LNCAP (cell line): ENCODE measurements around the gene MYL3.

ENCODE experiments used
- TF ChIP-seq, protein P1 (sequence below): fragments of 450-650 bp; IDR thresholded peaks from 2 replicates; pipeline ENCODE4 v1.5.1; 2017; ENCODE audit warnings: mild to moderate bottlenecking

MYL3 gene

DNA sequence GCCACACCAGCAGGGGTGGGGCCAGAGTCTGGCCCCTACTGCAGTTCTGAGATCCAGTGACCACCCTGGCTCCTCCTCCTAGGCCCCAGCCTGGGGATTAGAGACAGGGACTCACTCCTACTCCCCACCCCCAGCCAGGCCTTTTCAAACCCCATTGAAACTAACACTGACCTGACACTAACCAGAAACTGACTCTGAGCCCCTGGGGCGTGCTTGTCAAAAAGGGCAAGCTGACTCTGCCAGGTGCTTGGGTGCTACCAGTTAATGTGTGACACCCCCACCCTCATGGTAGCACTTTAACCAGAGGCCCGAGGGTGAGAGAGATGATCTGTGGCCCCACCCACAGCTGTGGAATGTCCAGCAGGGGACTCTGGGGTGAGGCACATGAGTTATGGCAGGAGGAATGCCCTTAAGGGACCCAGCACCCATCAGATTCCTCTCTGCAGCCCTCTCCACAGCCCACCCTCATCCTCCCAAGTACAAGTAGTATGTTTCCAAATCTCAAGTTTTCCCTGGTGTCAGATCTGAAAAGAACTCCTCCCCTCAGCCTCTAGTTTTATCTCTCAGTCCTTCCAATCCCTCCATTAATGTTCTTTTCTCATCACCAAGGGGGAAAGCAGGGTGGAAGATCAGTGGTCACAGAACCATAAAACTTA lies 15.7 kb upstream of the MYL3 start:
- TF ChIP-seq, protein P1, sequence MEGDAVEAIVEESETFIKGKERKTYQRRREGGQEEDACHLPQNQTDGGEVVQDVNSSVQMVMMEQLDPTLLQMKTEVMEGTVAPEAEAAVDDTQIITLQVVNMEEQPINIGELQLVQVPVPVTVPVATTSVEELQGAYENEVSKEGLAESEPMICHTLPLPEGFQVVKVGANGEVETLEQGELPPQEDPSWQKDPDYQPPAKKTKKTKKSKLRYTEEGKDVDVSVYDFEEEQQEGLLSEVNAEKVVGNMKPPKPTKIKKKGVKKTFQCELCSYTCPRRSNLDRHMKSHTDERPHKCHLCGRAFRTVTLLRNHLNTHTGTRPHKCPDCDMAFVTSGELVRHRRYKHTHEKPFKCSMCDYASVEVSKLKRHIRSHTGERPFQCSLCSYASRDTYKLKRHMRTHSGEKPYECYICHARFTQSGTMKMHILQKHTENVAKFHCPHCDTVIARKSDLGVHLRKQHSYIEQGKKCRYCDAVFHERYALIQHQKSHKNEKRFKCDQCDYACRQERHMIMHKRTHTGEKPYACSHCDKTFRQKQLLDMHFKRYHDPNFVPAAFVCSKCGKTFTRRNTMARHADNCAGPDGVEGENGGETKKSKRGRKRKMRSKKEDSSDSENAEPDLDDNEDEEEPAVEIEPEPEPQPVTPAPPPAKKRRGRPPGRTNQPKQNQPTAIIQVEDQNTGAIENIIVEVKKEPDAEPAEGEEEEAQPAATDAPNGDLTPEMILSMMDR, result no peak

DNA sequence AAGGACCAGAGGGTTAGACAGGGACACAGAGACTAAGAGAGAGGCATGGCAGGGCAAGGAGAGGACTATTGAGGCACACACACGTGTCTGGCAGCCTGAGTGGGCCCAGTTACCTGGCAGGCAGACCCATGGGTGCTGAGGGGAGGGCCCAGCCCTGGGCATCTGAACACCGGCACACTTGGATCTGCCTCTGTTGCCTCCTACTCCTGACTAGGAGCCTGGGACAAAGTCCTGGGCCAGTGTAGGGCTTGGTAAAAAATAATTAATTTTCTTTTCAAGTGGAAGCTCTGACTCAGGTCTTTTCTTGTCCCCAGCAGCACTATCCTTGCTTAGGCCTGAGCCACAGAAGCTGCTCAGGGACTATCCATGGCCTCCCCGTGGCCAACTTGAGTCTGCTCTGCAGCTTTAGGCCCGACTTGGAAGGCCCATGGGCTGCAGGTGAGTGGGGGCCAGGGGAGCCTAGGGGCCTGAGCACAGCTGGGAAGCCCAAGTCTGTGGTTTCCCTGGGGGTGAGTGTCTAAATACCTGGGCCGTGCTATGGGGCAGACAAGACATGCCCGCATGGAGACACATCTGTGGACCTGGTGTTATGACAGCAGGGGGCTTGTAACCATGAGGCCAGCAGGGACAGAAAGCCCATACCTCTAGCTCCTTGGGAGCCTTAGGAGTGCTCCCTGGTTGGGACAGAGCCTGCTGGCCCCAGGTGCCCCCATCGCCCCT lies 14.3 kb upstream of the MYL3 start, which contains the start of gene PTH1R:
Gene PTH1R (plus strand): TSS at position 316 of the 720 bp plus-strand sequence. CDS start 5,839 bp downstream, outside the sequence.
- TF ChIP-seq, protein P1, result no peak

DNA sequence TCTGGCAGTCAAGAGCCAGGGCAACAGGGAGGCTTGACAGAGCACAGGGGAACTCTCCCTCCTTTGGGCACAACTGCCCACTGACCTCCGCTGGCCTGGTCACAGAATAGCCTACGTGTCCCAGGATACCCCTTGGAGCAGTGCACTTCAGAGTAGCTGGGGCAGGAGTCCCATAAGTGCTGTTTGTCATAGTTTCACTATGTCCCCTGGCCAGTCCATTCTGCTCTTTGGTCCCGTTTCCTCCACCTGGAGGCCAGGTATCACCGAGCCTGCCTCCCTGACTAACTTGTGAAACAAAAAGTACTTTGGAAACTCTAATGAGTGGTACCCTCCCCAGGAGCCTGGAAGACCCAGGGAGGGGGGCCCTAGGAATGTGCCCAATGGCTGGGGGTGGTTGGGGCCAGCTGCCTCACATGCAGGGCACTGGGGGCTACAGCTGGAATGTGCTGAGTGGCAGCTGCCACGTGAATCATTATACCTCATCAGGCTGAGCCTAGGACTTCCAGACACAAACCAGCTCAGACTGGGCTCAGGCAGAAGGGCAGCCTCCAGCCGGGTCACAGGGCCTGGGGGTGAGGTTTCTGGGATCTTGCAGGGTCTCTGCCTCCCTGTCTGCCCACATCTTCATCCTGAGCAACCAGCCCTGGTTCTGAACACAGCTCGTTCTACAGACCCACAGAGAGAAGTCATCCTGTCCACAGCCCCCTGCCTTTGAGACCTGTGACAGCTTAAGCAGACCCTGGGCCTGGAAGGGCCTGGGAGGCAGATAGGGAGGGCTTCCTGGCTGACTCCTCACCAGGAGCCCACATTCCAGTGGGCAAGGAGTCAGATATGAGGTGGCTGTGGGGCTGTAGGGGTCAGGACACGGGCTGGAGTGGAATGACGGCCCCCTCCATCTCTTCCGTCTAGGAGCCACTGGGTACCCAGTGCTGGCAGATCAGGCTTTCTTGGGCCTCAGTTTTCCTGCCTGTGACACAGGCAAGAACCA lies 13.4 kb upstream of the MYL3 start:
- TF ChIP-seq, protein P1, result no peak

DNA sequence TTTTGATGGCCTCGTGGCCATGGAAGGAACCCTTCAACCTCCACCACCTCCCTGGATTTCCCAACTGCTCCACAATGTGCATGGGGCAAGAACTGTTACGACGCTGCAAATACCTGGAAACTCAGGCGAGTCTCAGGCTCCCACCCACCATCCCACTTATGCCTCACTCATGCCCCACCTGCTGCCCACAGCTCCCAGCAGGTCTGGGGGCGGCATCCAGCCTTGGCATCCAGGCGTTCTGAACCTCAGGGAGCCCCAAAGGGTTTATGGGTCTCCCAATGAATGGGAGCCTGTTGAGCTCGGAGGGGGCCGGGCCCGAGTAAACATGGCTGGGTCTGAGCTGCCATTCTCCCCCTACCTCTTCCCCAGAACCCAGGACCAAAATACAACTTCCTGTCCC lies 12.3 kb upstream of the MYL3 start:
- TF ChIP-seq, protein P1, result no peak

DNA sequence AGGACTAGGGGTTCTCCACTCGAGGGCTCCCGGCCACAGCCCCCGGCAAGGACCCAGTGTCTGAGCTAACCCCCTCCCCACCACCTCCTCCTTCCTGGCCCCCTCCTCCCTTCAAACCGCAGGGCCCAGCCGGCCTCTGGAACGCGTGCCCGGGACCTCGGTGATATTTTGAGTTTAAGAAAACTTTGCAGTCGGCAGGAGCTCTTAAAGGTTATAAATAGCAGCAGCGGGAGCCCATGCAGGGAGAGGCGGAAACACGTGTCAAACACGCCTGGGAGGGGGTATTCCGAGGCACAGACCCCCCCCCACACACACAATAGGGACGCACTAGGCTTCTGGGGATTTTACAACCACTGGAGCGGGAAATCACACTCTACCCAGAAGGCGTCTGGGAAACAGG lies 11.2 kb upstream of the MYL3 start:
- TF ChIP-seq, protein P1, result no peak

DNA sequence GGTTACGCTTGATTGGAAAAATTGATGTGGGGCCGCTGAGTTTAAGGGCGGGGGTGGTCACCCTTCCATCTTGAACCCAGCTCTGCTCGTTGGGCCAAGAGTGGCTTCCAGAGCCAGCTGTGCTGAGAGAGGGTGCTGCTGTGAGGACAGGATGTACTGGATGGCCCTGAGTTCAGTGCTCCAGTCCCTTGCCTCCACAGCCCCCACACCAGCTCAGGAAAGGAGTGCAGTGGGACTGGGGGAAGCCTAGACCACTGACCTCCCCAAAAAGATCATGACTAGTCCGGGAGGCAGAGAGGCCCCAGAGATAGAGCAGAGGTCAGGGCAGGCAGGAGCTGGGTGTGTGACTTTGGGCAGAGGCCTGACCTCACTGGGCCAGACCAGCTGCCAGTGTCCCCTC lies 10.3 kb upstream of the MYL3 start:
- TF ChIP-seq, protein P1, result no peak

DNA sequence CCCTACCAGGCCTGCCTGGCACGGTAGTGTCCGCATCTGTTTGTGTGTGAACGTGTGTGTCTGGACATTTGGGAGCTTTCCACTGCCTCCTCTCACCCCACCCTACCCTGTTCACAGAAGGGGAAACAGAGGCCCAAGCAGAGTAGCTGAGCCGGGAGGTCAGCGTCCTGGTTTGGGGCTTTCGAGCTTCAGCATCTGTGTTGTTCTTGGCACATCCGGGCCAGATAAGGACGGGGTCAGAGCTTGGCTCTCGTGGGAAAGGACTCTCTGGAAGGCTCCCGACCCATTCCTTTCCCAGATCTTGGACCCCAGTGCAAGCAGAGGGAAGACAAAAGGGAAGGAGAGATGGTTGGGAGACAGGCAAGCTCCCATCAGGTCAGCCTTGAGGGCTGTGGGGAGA lies 8.0 kb upstream of the MYL3 start:
- TF ChIP-seq, protein P1, result no peak
